Inferior parietal cortex (tissue), 1 donor: Measurements from ENCODE around the gene PARVG.
"Not testable (repeated sequence)": the region's sequence is repeated elsewhere in the genome, so short reads cannot be mapped to it uniquely, and the experiment has no call there.

Source experiments
- DNase-seq: peaks from one replicate; pipeline ENCODE4 v3.0.0-alpha.2; 2016; ENCODE audit errors: extremely low spot score

The PARVG gene

GRCh38 chr22:44213489-44214043 lies 32.8 kb downstream of the PARVG start:
- DNase-seq, result no peak

- DNase-seq, result no peak
Measured at GRCh38 chr22:44214187-44214586, 33.5 kb downstream of the PARVG start.

GRCh38 chr22:44214764-44215163 lies 34.0 kb downstream of the PARVG start:
- DNase-seq, result no peak

- DNase-seq, result no peak
Measured at GRCh38 chr22:44215287-44215686, 34.6 kb downstream of the PARVG start.

GRCh38 chr22:44217346-44217745 lies 36.6 kb downstream of the PARVG start:
- no peak for DNase-seq

GRCh38 chr22:44218071-44218470 lies 37.3 kb downstream of the PARVG start:
- no peak for DNase-seq

GRCh38 chr22:44219101-44219870 lies 38.6 kb downstream of the PARVG start:
- DNase-seq, result no peak

GRCh38 chr22:44220727-44221680 lies 40.3 kb downstream of the PARVG start:
- no peak for DNase-seq

- no peak for DNase-seq
Measured at GRCh38 chr22:44221710-44222475, 41.2 kb downstream of the PARVG start.

- DNase-seq, result no peak
Measured at GRCh38 chr22:44224166-44224565, 43.4 kb downstream of the PARVG start.

GRCh38 chr22:44225091-44225689 lies 44.5 kb downstream of the PARVG start:
- DNase-seq, result no peak

GRCh38 chr22:44225812-44226211 lies 45.1 kb downstream of the PARVG start:
- DNase-seq, result no peak

GRCh38 chr22:44229331-44229730 lies 48.6 kb downstream of the PARVG start:
- no peak for DNase-seq

- DNase-seq, result no peak
Measured at GRCh38 chr22:44229809-44230208, 49.1 kb downstream of the PARVG start.

- no peak for DNase-seq
Measured at GRCh38 chr22:44231233-44231632, 50.5 kb downstream of the PARVG start.

- DNase-seq, result not testable (repeated sequence)
Measured at GRCh38 chr22:44234372-44234771, 53.6 kb downstream of the PARVG start.

- DNase-seq, result no peak
Measured at GRCh38 chr22:44237290-44237689, 56.6 kb downstream of the PARVG start.

GRCh38 chr22:44241121-44241520 lies 60.4 kb downstream of the PARVG start:
- not testable (repeated sequence) for DNase-seq

GRCh38 chr22:44242946-44243724 lies 62.4 kb downstream of the PARVG start:
- no peak for DNase-seq

GRCh38 chr22:44243761-44244160 lies 63.0 kb downstream of the PARVG start:
- no peak for DNase-seq
